ENCODE measurements around the gene EMX2.

The EMX2 gene

GRCh38 chr10:117511601-117512390 lies 30.8 kb upstream of the EMX2 start:
- no peak for ATAC-seq (replicated peaks; ENCODE audit: extremely low read depth, poor library complexity, severe bottlenecking)
- Mint-ChIP-seq H3K4me3 (no peak overlapping the region), H3K9me3 (no peaks in the 10 kb centered on the region), H3K4me1 (no peaks in the 10 kb centered on the region), H3K27ac (ENCODE audit: low read depth) (no peak overlapping the region), H3K36me3 (ENCODE audit: insufficient read depth) (no peaks in the 10 kb centered on the region), H3K27me3 (peaks cover 76% of the 10 kb centered on the region)
- no peak for DNase-seq (ENCODE audit: low spot score in 2 of 2)

GRCh38 chr10:117514971-117515370 lies 27.6 kb upstream of the EMX2 start:
- ATAC-seq (replicated peaks; ENCODE audit: extremely low read depth, poor library complexity, severe bottlenecking) = no peak
- Mint-ChIP-seq H3K27me3 (peaks cover 100% of the 10 kb centered on the region), H3K4me3 (no peak overlapping the region), H3K9me3 (no peaks in the 10 kb centered on the region), H3K4me1 (no peaks in the 10 kb centered on the region), H3K36me3 (ENCODE audit: insufficient read depth) (no peaks in the 10 kb centered on the region), H3K27ac (ENCODE audit: low read depth) (no peak overlapping the region)
- no peak for DNase-seq (ENCODE audit: low spot score in 2 of 2)

- DNase-seq (ENCODE audit: low spot score in 2 of 2) (no peak), ATAC-seq (replicated peaks; ENCODE audit: extremely low read depth, poor library complexity, severe bottlenecking) (no peak)
- H3K27ac Mint-ChIP-seq (ENCODE audit: low read depth) = no peak overlapping the region
- H3K9me3 Mint-ChIP-seq = no peaks in the 10 kb centered on the region
- no peaks in the 10 kb centered on the region for H3K36me3 Mint-ChIP-seq (ENCODE audit: insufficient read depth)
- peaks cover 93% of the 10 kb centered on the region for H3K27me3 Mint-ChIP-seq
- no peaks in the 10 kb centered on the region for H3K4me1 Mint-ChIP-seq
- no peak overlapping the region for H3K4me3 Mint-ChIP-seq
Observed at GRCh38 chr10:117516681-117517080, 25.9 kb upstream of the EMX2 start.

GRCh38 chr10:117518246-117518645 lies 24.3 kb upstream of the EMX2 start:
- no peaks in the 10 kb centered on the region for H3K4me1 Mint-ChIP-seq
- H3K27me3 Mint-ChIP-seq = peaks cover 82% of the 10 kb centered on the region
- ATAC-seq (replicated peaks; ENCODE audit: extremely low read depth, poor library complexity, severe bottlenecking) (no peak), DNase-seq (ENCODE audit: low spot score in 2 of 2) (no peak)
- no peak overlapping the region for H3K4me3 Mint-ChIP-seq
- H3K9me3 Mint-ChIP-seq = no peaks in the 10 kb centered on the region
- H3K36me3 Mint-ChIP-seq (ENCODE audit: insufficient read depth) = no peaks in the 10 kb centered on the region
- no peak overlapping the region for H3K27ac Mint-ChIP-seq (ENCODE audit: low read depth)

DNA sequence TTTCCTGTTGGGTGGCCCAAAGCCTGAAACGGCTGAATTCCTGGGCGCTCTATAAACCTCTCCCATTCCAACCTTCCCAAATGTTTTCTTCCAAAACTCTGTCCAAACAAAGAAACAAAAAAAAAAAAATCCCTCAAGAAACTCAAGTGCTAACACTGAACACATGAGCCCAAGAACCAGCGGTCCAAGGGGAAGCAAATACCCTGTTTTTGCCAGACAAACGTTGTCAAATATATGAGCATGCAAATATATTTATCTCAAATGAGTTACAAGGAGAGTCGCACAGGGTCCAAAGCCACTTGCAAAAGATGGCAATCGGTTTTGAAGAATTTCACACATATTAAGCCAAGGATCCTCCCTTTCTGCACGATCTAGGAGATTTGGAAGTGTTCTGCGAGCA lies 23.3 kb upstream of the EMX2 start:
- Mint-ChIP-seq H3K4me1 (no peaks in the 10 kb centered on the region), H3K36me3 (ENCODE audit: insufficient read depth) (no peaks in the 10 kb centered on the region), H3K27me3 (peaks cover 82% of the 10 kb centered on the region), H3K4me3 (no peak overlapping the region), H3K27ac (ENCODE audit: low read depth) (no peak overlapping the region), H3K9me3 (no peaks in the 10 kb centered on the region)
- DNase-seq (ENCODE audit: low spot score in 2 of 2) = no peak
- no peak for ATAC-seq (replicated peaks; ENCODE audit: extremely low read depth, poor library complexity, severe bottlenecking)

GRCh38 chr10:117519879-117520278 lies 22.7 kb upstream of the EMX2 start:
- H3K4me3 Mint-ChIP-seq = no peak overlapping the region
- no peaks in the 10 kb centered on the region for H3K4me1 Mint-ChIP-seq
- H3K27ac Mint-ChIP-seq (ENCODE audit: low read depth) = no peak overlapping the region
- H3K9me3 Mint-ChIP-seq = no peaks in the 10 kb centered on the region
- DNase-seq (ENCODE audit: low spot score in 2 of 2) (no peak), ATAC-seq (replicated peaks; ENCODE audit: extremely low read depth, poor library complexity, severe bottlenecking) (no peak)
- H3K27me3 Mint-ChIP-seq = peaks cover 82% of the 10 kb centered on the region
- H3K36me3 Mint-ChIP-seq (ENCODE audit: insufficient read depth) = no peaks in the 10 kb centered on the region

- no peak for ATAC-seq (replicated peaks; ENCODE audit: extremely low read depth, poor library complexity, severe bottlenecking)
- DNase-seq (ENCODE audit: low spot score in 2 of 2) = no peak
- Mint-ChIP-seq H3K27me3 (peaks cover 66% of the 10 kb centered on the region), H3K27ac (ENCODE audit: low read depth) (no peak overlapping the region), H3K9me3 (no peaks in the 10 kb centered on the region), H3K4me3 (no peak overlapping the region), H3K36me3 (ENCODE audit: insufficient read depth) (no peaks in the 10 kb centered on the region), H3K4me1 (no peaks in the 10 kb centered on the region)
Observed at GRCh38 chr10:117530791-117531190, 11.8 kb upstream of the EMX2 start.

DNA sequence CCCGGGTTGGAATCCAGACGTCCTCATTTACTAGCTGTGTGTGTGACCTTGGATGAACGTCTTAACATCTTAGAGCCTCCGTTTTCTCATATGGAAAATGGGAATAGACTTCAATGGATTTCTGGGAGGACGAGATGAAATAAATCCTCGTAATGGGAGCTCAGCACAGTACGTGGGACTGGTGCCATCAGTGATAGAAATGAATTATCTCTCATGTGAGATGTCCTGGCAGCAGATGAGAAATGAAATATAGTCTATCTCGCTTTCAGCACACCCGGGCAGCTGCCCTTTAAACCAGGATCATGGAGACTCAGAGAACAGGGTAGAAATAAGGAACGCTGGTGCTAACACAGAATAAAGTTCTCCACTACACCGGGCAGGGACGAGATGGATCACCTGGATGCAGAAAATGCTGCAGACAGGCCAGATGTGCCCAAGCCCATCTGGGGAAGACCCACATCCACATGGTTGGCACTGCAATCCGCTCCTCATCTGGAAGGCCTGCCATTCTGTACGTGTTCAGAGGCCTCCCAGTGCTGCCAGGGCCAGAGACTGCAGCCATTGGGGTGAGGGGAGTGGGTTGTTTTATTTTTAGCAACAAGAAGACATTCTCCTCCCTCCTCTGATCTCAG lies 11.1 kb upstream of the EMX2 start:
- Mint-ChIP-seq H3K4me3 (no peak overlapping the region), H3K4me1 (no peaks in the 10 kb centered on the region), H3K9me3 (no peaks in the 10 kb centered on the region), H3K36me3 (ENCODE audit: insufficient read depth) (no peaks in the 10 kb centered on the region), H3K27ac (ENCODE audit: low read depth) (no peak overlapping the region), H3K27me3 (peaks cover 70% of the 10 kb centered on the region)
- DNase-seq (ENCODE audit: low spot score in 2 of 2) = no peak
- ATAC-seq (replicated peaks; ENCODE audit: extremely low read depth, poor library complexity, severe bottlenecking) = no peak

DNA sequence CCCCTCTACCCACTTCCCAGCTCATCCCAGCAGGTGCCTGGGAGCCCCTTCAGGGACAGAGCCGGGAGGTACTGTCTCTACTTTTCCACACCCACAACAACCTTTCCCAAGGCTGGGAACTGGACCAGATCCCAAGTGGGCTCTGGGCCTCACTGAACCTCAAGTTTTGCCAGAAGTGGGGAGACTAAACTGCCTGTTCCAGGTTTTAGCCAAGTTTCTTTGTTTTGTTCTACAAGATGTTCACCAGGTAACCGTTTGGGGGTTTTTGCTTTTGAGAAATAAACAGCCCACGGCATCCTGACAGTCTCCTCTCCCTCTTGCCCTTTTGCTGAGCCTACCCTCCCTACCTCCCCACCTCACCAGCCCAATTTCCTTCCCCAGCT lies 10.6 kb upstream of the EMX2 start:
- no peak for DNase-seq (ENCODE audit: low spot score in 2 of 2)
- Mint-ChIP-seq H3K27me3 (peaks cover 75% of the 10 kb centered on the region), H3K9me3 (no peaks in the 10 kb centered on the region), H3K27ac (ENCODE audit: low read depth) (no peak overlapping the region), H3K4me1 (no peaks in the 10 kb centered on the region), H3K36me3 (ENCODE audit: insufficient read depth) (no peaks in the 10 kb centered on the region), H3K4me3 (no peak overlapping the region)
- no peak for ATAC-seq (replicated peaks; ENCODE audit: extremely low read depth, poor library complexity, severe bottlenecking)

- no peaks in the 10 kb centered on the region for H3K9me3 Mint-ChIP-seq
- no peaks in the 10 kb centered on the region for H3K4me1 Mint-ChIP-seq
- H3K27me3 Mint-ChIP-seq = peaks cover 76% of the 10 kb centered on the region
- H3K36me3 Mint-ChIP-seq (ENCODE audit: insufficient read depth) = no peaks in the 10 kb centered on the region
- no peak for DNase-seq (ENCODE audit: low spot score in 2 of 2)
- H3K27ac Mint-ChIP-seq (ENCODE audit: low read depth) = no peak overlapping the region
- no peak overlapping the region for H3K4me3 Mint-ChIP-seq
- ATAC-seq (replicated peaks; ENCODE audit: extremely low read depth, poor library complexity, severe bottlenecking) = no peak
Observed at GRCh38 chr10:117532451-117533107, 10.0 kb upstream of the EMX2 start.

DNA sequence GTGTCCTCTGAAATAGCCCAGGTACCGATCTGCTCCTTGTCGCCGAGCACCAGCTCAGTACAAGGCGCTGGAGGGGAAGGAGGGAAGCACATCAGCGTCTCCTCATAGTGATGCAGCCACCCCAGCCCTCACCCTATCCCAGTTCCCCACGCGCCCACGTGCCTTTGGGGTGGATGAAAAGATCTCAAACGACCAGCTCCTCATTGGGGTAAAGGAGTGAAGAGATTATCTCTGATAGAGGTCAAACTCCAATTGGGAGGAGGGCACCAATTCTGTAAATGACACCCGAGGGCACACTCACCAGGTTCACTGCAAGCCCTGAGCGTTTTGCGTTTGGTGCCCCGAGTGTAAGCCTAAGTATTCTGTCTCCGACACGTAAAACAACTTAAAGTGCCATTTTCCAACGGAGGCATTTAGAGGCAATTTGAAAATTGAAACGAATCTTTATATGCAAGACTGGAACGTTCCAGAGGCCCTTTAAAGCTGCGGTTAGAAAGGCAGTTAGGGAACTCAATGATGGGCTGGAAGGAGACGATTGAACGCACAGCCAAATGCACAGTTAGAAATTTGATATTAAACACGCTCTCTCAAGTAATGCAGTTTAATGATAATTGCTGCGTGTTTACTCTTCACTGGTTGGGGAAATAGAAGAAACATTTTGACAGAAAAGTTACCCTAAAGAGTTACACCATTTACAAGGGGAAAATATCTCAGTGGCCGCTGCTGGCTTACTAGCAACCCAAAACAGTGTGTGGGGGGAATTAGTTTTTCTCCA lies 8.9 kb upstream of the EMX2 start:
- ATAC-seq (replicated peaks; ENCODE audit: extremely low read depth, poor library complexity, severe bottlenecking) = no peak
- no peak overlapping the region for H3K4me3 Mint-ChIP-seq
- H3K9me3 Mint-ChIP-seq = no peaks in the 10 kb centered on the region
- no peak overlapping the region for H3K27ac Mint-ChIP-seq (ENCODE audit: low read depth)
- H3K36me3 Mint-ChIP-seq (ENCODE audit: insufficient read depth) = no peaks in the 10 kb centered on the region
- DNase-seq (ENCODE audit: low spot score in 2 of 2) = no peak
- peaks cover 80% of the 10 kb centered on the region for H3K27me3 Mint-ChIP-seq
- no peaks in the 10 kb centered on the region for H3K4me1 Mint-ChIP-seq

DNA sequence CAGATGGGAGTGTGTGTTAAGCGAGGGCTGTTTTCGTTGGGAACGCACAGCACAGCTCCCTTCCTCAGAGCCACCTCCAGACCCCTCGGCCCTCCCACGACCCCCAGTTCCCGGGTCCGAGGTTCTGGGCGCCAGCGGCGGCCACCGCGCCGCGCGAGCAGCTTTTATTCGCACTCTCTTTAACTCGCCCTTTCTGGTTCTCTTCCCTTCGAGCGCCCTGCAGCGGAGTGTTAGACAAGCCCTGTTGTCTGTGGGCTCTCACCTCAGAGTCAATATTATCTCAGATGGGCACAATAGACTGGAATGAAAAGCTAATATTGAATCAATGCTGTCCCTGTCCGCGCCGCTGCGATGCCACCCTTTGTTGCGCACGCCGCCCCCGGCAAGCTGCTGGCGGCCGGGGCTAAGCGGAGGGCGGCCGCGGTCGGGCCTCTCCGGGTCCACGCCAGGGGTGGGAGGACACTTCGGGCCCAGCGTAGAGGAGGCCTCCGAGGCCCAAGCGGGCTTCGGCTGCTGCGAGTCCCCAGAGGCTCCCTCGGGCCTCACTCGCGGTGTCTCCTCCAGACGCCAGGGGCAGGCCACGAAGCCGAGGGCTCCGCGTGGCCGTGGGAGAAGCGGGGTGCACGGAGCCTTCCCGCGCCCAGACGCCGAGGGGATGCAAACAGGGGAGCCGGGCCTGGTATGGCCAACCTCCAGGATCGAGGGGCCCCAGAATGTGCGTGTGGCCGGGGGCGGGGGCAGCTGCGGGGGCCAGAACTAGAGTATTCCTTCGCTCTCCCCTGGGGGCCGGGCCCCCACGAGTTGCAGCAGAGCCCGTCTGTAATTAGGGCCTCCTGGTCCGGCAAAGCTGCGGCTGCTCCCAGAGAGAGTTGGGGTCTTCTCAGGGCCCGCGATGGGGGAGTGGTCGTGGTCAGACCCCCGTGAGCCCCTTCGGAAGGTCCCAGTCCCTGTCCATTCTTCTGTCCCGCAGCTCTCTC lies 7.9 kb upstream of the EMX2 start:
- Mint-ChIP-seq H3K4me3 (no peak overlapping the region), H3K4me1 (no peaks in the 10 kb centered on the region), H3K9me3 (no peaks in the 10 kb centered on the region), H3K36me3 (ENCODE audit: insufficient read depth) (no peaks in the 10 kb centered on the region), H3K27me3 (peaks cover 80% of the 10 kb centered on the region), H3K27ac (ENCODE audit: low read depth) (no peak overlapping the region)
- no peak for ATAC-seq (replicated peaks; ENCODE audit: extremely low read depth, poor library complexity, severe bottlenecking)
- no peak for DNase-seq (ENCODE audit: low spot score in 2 of 2)
